Stimulated activated CD4-positive, alpha-beta T cell treated with anti-CD3 and anti-CD28 coated beads, Interleukin-15, amount 100 ng/mL, for 1 hour (primary cell): ENCODE data around the gene MEF2C.
"Not testable (repeated sequence)": the region's sequence is repeated elsewhere in the genome, so short reads cannot be mapped to it uniquely, and the experiment has no call there.

Experiments
- DNase-seq, 2 donors: peaks; one replicate each; pipeline ENCODE4 v3.0.0-alpha.2; 2020; ENCODE audit warnings: low read depth in 1 of 2, low spot score in 1 of 2

Gene MEF2C

DNA sequence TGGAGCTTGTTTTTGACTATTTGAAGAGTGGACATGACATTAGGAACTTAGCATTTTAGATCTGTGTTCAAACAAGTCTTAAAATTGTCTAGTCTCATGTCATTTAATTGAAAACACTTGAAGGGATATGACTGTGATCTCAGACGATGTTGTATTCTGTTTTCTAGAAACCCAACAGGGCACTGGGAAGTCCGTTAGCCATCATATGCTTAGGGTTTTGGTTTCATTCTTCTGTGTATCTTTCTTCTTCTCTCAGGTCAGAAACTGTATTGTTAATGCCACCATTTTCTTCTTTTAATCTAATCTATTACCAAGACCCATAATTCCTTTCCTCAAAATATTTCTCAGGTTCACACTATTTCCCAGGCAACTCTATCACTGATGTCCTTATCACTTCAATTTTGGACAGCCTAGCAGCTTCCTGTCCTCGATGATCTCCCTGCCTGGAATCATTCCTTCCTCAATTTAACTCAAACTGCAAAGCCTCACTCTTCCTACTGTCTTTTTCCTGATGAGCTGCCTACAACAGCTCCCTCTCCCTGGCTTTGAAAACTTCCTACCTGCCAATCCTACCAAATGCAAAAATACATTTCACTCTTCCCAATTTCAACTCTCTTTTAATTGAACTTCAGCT is 77.7 kb downstream of the MEF2C start:
- no peak for DNase-seq

DNA sequence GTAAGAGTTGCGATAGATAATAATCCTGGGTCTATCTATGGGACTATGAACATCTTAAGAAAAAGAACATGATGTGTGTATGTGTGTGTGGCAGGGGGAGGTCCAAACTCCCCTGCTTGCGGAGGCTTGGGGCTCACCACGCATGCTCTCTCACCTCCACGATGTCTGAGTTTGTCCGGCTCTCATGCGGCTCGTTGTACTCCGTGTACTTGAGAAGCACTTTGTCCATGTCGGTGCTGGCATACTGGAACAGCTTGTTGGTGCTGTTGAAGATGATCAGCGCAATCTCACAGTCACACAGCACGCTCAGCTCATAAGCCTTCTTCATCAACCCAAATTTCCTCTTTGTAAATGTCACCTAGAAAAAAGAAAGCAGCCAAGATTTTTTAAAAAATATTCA is 78.5 kb downstream of the MEF2C start:
- no peak for DNase-seq

DNA sequence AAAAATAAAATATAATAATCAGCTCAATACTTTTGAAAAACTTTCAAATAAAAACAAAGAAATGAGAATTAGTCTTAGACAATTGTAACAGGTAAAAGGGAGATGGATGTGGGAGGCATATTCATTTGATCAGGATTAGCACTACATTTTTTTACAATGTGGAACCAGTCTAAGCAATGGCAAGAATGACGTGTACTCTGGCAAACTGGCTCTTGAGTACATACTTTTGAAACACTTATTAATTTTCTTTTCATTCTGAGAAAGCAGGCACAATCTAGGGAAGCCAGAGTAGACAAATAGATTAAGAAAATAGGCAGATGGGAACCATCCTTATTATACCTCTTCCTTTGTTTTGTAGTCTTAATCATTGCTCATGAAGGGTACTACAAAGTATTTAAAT is 79.7 kb downstream of the MEF2C start:
- DNase-seq = no peak

DNA sequence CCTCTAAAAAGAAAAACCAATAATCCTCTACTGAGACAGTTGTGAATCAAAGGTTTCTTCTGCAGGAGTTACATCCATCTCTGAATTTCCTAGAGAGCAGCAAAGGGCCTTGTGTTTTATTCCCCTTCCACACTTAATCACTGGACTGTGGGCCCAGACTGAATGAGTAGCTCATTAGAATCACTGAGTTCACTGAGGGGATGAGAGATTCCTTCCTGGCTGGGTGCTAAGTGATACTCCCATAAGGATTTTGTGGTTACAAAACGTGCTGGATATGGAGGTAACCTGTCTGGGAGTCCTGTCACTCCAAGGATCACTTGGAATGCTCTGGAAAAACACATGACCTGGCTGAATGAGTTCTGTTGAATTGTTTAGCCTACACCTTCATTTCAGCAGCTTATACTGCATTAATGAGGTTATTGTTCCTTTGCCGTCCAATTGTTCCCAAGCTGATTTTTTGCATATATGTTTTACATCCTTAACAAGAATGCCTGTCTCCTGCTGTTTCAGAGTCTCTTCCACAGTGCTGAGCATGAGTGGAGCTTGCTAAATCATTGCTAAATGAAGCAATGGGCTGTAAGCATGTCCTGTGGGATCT is 82.9 kb downstream of the MEF2C start:
- DNase-seq = no peak

DNA sequence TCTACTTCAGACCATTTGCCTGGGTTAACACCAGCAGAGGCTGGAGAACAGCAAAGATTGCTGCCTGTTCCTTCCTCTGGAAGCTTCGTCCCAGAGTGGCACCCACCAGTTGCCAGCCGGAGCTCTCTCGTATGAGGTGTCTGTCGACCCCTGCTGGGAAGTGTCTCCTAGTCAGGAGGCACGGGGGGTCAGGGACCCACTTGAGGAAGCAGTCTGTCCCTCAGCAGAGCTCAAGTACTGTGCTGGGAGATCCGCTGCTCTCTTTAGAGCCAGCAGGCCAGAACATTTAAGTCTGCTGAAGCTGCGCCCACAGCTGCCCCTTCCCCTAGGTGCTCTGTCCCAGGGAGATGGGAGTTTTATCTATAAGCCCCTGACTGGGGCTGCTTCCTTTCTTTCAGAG is 84.1 kb downstream of the MEF2C start:
- not testable (repeated sequence) for DNase-seq

DNA sequence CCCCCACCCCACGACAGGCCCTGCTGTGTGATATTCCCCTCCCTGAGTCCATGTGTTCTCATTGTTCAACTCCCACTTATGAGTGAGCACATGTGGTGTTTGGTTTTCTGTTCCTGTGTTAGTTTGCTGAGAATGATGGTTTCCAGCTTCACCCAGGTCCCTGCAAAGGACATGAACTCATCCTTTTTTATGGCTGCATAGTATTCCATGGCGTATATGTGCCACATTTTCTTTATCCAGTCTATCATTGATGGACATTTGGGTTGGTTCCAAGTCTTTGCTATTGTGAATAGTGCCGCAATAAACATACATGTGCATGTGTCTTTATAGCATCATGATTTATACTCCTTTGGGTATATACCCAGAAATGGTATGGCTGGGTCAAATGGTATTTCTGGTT is 89.2 kb downstream of the MEF2C start:
- DNase-seq = not testable (repeated sequence)

DNA sequence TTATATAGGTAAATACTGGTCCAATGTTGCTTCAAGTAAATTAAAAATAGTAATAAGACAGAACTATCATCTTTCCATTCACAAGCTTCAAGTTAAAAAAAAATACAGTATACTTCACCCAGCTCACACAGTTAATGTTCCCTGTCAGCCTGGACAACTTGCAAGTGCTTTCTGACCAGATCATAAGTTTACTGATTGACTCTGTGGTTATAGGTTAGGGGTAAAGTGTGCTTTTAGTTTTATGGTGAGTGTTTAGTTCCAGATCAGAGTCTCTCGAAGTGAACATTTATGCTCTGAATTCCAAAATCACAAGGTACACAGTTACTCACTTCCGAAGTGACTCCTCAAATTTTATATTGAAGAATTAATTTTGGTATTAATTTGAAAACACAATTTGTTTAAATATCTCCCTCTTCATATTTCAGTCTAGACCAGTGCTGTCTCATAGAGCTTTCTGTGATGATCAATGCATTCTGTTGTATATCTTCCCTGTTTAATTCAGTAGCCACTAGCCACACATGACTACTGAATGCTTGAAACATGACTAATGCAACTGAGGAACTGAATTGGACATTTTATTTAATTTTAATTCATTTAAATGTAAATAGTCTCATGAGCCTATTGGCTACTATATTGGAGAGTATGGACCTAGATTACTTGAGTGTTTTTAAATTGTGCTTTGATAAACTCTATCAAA is 90.7 kb downstream of the MEF2C start:
- no peak for DNase-seq

DNA sequence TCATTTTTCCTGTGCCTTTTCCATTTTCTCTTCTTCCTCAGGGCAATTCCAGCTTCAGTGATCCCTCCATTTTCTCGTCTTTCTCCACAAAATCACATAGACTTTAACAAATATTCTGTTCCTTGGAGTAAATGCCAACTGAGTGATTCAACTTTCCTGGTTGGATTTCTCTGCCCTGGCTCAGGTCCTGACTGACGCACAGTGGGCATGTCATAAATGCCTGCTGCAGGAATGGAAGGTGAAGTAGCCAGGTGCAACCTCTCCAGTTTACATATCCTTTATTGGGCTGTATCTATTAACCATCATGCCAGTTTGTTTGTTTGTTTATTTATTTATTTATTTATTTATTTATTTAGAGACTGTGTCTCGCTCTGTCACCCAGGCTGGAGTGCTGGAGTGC is 95.1 kb downstream of the MEF2C start:
- DNase-seq = no peak

DNA sequence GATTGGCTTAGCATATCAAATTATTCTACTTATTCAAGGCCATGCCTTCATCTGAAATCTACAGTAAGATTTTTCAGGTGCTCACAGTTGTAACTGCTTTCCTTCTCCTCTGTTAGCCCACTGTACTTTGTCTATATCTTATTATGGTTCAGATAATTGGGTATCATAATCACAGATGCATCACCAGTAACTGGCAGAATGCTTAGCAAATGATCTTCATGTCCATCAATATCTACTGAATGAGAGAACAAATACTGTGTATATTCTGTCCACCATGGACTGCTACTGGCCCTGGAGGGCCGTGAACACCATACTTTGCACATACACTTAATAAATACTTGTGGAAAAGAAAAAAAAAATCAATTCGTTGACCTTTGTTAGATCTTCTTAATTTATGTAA is 96.2 kb downstream of the MEF2C start:
- DNase-seq = no peak

DNA sequence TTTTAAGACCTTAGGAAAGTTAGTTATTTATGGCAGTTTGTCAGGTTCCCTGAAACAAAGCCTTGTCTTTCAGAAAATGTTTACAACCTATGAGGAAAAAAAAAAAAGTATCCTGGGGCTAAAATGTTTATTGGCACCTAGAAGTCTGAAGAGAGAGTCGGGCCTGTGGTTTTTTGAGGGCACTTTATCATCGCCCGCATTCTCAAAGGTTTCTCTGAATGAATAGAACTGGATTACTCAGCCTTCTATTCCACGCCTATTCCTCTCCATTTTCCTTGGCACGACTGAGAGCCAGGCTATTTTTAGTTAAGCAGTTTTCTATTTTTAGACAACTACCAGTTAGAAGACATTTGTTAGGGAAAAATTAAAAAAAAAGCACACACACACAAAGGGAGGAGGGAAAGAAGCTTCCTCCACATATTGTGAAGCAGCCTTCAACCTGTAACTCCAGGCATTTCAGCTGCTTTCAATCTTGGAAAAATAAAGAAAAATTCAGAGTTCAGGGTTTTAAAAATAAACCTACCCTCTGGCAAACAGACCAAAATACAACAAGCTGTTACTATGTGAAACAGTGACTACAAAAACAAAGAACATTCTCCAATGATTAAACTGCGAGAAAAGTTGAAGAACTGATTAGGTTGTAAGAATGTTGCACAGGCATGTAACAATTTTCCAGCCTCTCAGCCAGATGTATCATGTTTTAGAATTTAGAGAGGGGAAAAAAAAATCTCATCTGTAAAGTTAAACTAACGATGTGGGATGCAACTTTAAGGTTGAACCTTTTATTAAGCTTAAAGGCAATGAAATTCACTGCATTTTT is 97.0 kb downstream of the MEF2C start:
- no peak for DNase-seq

DNA sequence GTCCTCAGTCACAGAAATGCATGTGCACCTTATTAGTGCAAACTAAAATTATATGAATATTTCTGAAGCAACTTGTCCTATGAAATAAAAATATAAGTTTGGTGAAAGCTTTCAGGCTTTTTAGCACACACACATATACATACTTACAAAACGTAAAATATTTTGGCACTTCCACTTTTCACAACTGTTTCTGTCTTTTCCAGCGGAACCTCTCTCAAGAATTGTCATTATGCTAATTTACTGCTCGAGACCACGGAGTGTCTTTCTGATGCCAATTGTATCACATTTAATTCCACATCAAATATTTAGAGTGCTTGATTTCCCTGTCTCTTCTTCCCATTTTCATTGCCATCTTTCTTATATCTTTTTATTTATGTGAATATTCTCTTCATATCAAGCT is 100.4 kb downstream of the MEF2C start:
- no peak for DNase-seq

DNA sequence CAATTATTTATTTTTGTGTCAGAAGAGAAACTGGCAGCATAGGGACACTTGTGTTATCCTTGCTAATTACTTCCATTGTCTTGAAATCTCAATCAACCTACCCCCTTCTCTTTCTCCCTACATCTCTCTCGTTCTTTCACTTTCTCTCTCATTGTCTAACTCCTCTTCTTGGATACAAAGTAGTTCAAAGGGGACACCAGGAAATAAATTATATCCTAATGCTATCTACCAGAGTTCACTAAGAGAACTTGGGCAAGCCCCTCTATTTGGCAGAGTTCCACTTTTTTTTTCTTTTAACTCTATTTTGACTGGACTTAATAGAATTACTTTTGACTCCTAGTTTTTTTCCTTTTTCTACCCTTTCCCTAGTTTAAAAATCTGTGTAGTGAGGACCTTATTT is 102.2 kb downstream of the MEF2C start:
- no peak for DNase-seq

DNA sequence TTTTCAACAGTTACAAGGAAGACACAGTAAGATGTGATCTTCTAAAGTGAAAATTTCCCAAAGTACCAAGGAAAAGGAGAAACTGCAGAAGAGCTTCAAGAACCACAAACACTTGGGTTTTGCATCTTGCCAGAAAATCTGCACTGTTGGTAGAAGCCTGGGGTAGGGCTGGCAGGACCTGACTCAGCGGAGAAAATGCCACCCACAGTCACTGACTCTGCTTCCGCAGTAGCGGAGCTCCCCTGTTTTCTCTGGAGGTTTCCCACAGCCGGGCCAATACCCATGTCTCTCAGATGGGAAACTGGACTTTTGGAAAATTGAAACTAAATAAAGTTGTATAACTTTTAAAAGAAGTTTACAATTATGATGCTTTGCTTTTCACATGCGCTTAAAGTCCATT is 104.2 kb downstream of the MEF2C start:
- no peak for DNase-seq

DNA sequence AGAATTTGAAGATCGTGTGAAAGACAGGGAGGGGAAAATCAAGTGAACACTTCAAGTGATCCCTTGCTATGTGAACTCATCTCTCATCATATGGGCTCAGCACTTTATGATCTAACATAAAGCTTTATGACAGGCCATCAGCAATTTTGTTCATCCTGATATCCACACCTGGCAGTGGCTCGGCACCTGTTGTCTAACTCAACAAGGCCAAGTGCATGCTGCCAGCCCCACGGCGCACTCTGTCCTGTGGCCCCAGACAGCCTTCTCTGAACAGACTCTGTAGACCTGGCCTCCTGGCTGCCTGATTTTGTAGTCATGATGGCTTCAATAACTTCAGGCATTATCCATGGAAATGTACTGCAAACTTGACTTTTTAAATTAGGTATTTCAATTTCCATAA is 106.3 kb downstream of the MEF2C start:
- DNase-seq = no peak

DNA sequence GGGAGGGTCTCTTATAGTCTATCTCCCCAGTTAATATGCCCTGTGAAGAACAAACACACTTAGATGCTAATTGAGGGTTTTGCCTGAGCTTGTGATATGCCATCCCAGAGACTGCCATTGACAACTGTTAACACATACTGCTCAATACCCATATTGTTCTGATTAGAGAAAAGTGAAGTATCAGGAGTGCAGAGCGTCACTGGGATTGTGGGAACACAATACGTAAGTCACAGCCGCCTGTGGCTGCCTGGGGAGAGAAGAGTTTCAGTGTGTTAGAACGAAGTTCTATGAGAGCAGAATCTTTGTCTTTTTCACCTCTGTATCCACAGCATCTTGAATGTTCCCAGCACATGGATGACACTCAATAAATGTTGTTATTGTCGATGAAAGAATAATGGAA is 110.2 kb downstream of the MEF2C start:
- DNase-seq = no peak

DNA sequence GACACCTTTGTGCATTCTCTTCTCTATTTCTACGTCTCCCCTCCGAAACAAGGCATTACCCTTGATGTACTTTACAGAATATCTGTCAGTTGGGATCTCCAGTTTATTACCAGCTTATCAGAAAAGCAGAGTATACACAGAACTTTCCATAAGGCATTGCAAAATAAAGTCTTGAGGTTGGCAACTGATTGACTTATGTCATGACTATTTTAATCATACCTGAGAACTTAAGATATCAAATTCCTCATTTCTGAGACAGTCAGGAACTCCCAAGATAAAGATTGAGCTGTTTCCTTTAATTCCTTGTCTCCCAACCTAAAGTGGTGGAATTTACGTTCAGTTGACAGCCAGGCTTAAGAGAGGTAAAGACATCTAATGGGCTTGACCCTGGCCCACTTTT is 110.9 kb downstream of the MEF2C start:
- no peak for DNase-seq

DNA sequence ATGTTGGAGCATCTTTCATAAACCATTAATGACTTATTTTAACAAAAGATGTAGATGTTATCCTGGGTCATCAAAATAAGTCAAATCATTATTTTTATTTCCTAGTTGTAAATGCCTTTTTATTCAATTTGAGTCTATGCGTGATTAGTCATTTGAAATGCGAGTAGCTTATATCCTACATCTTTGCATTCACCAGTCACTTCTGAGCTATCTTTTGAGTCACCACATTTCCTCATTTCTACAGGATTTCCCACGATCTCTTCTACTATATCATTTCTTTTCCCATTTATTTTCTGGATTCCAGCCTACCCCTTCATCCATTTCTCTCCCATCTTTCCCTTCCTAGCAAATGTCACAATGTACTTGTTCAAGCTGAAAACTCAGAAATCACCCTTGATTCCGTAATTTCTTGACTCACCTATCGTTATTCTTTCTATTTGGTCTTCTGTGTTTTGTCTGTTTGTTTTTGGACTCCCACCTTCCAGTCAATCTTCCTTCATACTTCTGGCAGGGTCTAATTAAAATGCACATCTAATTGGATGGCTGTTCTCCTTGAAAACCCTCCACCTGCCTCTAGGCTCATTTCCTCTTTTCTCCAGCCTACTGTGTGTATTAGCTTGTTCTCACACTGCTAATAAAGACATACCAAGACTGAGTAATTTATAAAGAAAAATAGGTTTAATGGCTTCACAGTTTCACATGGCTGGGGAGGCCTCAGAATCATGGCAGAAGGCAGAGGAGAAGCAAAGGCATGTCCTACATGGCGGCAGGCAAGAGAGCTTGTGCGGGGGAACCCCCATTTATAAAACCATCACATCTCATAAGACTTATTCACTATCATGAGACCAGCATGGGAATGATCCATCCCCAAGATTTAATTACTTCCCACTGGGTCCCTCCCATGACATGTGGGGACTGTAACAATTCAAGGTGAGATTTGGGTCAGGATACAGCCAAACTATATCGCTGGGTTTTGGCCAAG is 112.4 kb downstream of the MEF2C start:
- DNase-seq = no peak

DNA sequence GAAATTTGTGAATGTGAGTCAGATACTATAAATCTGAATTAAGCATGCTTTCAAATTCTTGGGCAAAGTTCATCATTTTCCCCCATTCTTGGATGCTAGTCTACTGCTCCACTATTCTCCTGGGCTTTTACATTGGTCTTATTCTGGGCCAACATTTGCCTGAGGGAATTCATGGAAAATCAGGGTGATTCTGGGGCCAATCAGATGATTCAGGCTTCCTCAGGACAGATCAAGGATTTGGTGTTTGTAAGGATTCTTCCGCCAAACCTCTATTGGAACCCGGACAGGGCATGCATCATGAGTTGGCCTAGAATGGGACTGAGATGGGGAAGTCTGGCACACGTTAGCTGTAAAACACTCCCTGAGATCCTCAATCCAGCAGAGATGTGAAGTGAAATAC is 113.8 kb downstream of the MEF2C start:
- DNase-seq = no peak

DNA sequence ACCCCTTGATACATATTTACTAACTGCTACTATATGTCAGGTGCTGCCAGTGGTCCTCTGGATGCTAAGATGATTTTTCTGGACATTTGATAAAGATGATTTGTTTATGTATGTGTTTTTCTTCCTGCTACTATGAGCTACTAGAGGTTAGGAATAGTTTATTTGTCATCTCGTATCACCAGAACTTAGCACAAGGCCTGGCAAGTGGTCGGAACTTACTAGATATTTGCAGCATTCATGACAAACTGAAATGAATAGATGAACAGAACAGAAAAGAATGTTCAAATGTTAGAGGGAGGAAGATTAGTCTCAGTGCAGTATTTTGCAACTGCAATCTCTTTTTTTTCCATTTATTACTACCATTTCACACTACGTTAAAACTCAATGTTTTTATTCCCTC is 114.6 kb downstream of the MEF2C start:
- no peak for DNase-seq

DNA sequence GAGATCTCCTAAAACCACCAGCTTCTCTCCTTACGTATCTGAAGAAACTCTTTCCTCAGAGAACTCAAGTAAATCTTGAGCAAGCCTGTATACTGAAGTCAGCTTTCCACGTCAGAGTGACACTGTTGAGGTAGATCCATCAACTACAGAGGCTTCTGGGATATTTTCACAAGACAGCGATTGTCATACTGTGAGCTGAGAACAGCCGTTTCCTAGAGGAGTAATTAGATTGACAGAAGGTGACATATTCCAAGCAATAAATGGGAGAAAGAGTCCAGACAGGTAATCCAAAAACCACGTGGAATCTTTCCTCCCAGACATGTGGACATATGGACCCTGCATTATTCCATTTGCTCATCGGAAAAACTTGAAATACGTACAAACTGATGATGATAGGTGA is 117.2 kb downstream of the MEF2C start:
- no peak for DNase-seq

DNA sequence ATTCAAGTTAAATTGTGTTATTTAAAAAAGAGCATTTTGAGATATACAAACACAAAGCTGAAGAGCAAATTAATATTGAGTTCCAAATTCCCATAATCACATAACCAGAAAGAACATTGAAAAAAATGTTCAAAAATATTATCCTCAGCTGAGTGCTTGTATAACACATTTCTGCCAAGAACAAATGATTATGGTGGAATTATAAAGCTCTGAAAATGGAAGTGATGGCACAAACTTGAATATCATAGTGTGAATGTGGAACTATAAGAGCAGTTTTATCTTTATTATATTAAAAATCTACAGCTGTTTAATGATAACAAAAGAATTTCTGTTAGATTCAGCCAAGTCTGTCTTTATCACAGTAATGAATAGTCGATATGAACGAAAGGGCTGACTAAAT is 117.8 kb downstream of the MEF2C start:
- no peak for DNase-seq
